Neural progenitor cell (in vitro differentiated cells): Measurements from ENCODE around the gene SSR3. TPM values are rescaled to one million over a fixed set of nuclear protein-coding genes. Genes with fewer than 3 reads are reported as not detected.

ENCODE experiments used
- DNase-seq: peaks from one replicate; pipeline ENCODE4 v3.0.0-alpha.2; 2016; ENCODE audit warnings: low spot score
- H2AFZ ChIP-seq: fragments of 200-600 bp; sonication (generic); replicated peaks from 2 replicates; pipeline ENCODE4 v1.6.1; 2016; ENCODE audit warnings: antibody characterized with exemption
- H3F3A ChIP-seq: fragments of 200-600 bp; sonication (generic); 2 replicates; pipeline ENCODE4 v1.6.1; 2016; ENCODE audit warnings: antibody characterized with exemption, low read depth
- H3K27ac ChIP-seq: fragments of 200-600 bp; sonication (generic); 2 replicates; pipeline ENCODE4 v1.5.1; 2016; ENCODE audit warnings: mild to moderate bottlenecking
- H3K27me3 ChIP-seq: fragments of 200-600 bp; sonication (generic); 2 replicates; pipeline ENCODE4 v1.6.1; 2016; ENCODE audit warnings: mild to moderate bottlenecking, moderate library complexity
- H3K36me3 ChIP-seq: fragments of 200-600 bp; sonication (generic); 2 replicates; pipeline ENCODE4 v1.5.1; 2016
- H3K4me1 ChIP-seq: fragments of 200-600 bp; sonication (generic); 2 replicates; pipeline ENCODE4 v1.6.1; 2016; ENCODE audit warnings: mixed run types
- H3K4me2 ChIP-seq: fragments of 200-600 bp; sonication (generic); 2 replicates; pipeline ENCODE4 v1.6.1; 2016
- H3K4me3 ChIP-seq: fragments of 200-600 bp; sonication (generic); 2 replicates; pipeline ENCODE4 v1.5.1; 2016
- H3K79me2 ChIP-seq: fragments of 200-600 bp; sonication (generic); 2 replicates; pipeline ENCODE4 v1.6.1; 2016; ENCODE audit warnings: low read depth
- H3K9ac ChIP-seq: fragments of 200-600 bp; sonication (generic); 2 replicates; pipeline ENCODE4 v1.6.1; 2016
- H3K9me3 ChIP-seq: fragments of 200-600 bp; sonication (generic); 2 replicates; pipeline ENCODE4 v1.5.1; 2016; ENCODE audit warnings: low read depth
- H4K20me1 ChIP-seq: fragments of 200-600 bp; sonication (generic); 2 replicates; pipeline ENCODE4 v1.6.1; 2016; ENCODE audit warnings: low read depth
- H3K27ac Mint-ChIP-seq: 3 replicates; pipeline ENCODE4 v1.8.0; 2021; ENCODE audit warnings: mixed read lengths
- H3K27me3 Mint-ChIP-seq: 2 replicates; pipeline ENCODE4 v1.8.0; 2022; ENCODE audit warnings: low read depth, mild to moderate bottlenecking, inconsistent platforms, moderate library complexity, mixed read lengths; ENCODE audit not compliant: insufficient read depth
- H3K36me3 Mint-ChIP-seq: 3 replicates; pipeline ENCODE4 v1.8.0; 2021; ENCODE audit warnings: mixed read lengths
- H3K4me1 Mint-ChIP-seq: 3 replicates; pipeline ENCODE4 v1.8.0; 2021; ENCODE audit warnings: mixed read lengths
- H3K4me3 Mint-ChIP-seq: 3 replicates; pipeline ENCODE4 v1.8.0; 2021; ENCODE audit warnings: mild to moderate bottlenecking, moderate library complexity, mixed read lengths
- H3K9me3 Mint-ChIP-seq: 3 replicates; pipeline ENCODE4 v1.8.0; 2020; ENCODE audit warnings: mixed read lengths
- EZH2 ChIP-seq: fragments of 200-600 bp; sonication (generic); IDR thresholded peaks from 2 replicates; pipeline ENCODE4 v1.6.1; 2017; ENCODE audit warnings: antibody characterized with exemption, mild to moderate bottlenecking, moderate library complexity
- EZH2phosphoT487 ChIP-seq: fragments of 200-600 bp; sonication (generic); IDR thresholded peaks from 2 replicates; pipeline ENCODE4 v1.6.1; 2017; ENCODE audit warnings: antibody characterized with exemption
- total RNA-seq: library from RNA; depleted of rRNA; stranded (reverse); fragments of >200 nt; gene quantifications from 2 replicates; pipeline ENCODE4 v1.2.3, GENCODE V29; 2015; ENCODE audit warnings: low replicate concordance
- TF ChIP-seq, protein P1 (sequence below): fragments of 200-600 bp; sonication (generic); IDR thresholded peaks from 2 replicates; pipeline ENCODE4 v1.5.1; 2017; ENCODE audit warnings: antibody characterized with exemption, mild to moderate bottlenecking

The SSR3 gene
- total RNA-seq, 1 donor from 2014 or later: 142 TPM

DNA sequence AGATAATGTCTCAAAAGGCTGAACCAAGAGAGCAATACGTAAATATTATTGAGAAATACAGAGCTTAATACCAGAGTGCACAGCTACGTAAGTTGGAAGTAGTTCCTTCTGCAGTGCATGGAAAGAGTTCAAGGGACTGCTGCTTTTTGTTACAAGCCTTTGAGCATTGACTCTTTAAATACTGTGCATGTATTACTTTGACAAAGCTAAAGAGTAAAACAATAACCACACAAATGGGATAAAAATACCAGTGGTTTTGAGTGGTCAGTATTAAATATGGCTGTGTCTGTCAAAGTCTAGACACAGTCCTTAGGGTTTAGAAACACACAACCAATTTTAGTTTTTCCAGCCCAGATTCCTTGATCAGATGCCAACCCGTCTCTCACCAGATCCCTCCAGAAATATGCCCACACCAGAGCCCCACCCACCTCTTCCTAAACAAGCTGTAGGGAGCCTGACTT is 62.1 kb downstream of the SSR3 start:
- Histone ChIP-seq H3K9ac (no peak overlapping the region), H2AFZ (no peak overlapping the region), H3F3A (no peaks in the 10 kb centered on the region), H3K27me3 (no peaks in the 10 kb centered on the region), H3K4me1 (no peaks in the 10 kb centered on the region), H3K36me3 (no peaks in the 10 kb centered on the region), H3K27ac (no peak overlapping the region), H4K20me1 (no peaks in the 10 kb centered on the region), H3K4me3 (no peak overlapping the region), H3K79me2 (no peaks in the 10 kb centered on the region), H3K4me2 (no peak overlapping the region), H3K9me3 (no peaks in the 10 kb centered on the region)
- Mint-ChIP-seq H3K9me3 (peaks cover 3% of the 10 kb centered on the region), H3K27me3 (peaks cover 3% of the 10 kb centered on the region), H3K27ac (no peak overlapping the region), H3K4me1 (no peaks in the 10 kb centered on the region), H3K36me3 (no peaks in the 10 kb centered on the region), H3K4me3 (no peak overlapping the region)
- TF ChIP-seq EZH2 (no peak), EZH2phosphoT487 (no peak)
- TF ChIP-seq, protein P1, sequence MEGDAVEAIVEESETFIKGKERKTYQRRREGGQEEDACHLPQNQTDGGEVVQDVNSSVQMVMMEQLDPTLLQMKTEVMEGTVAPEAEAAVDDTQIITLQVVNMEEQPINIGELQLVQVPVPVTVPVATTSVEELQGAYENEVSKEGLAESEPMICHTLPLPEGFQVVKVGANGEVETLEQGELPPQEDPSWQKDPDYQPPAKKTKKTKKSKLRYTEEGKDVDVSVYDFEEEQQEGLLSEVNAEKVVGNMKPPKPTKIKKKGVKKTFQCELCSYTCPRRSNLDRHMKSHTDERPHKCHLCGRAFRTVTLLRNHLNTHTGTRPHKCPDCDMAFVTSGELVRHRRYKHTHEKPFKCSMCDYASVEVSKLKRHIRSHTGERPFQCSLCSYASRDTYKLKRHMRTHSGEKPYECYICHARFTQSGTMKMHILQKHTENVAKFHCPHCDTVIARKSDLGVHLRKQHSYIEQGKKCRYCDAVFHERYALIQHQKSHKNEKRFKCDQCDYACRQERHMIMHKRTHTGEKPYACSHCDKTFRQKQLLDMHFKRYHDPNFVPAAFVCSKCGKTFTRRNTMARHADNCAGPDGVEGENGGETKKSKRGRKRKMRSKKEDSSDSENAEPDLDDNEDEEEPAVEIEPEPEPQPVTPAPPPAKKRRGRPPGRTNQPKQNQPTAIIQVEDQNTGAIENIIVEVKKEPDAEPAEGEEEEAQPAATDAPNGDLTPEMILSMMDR: no peak
- no peak for DNase-seq

DNA sequence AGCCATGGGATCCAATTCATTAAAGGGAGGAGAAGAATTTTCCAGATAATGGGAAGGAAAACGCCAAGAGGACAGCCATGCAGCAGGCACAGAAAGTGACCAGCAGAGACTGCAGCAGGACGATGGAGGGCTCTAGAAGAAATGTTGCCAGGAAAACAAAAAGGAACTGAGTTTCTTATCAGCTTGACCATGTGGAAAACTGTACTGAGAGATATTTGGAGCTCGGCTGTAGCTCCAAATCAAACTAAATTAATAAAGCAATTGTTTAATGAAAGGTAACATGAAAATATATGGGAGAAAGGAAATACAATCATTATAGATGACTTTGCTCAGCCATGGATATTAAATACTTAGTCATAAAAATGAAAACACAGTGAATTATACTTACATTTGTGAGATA is 63.7 kb downstream of the SSR3 start:
- H2AFZ ChIP-seq: no peak overlapping the region
- no peaks in the 10 kb centered on the region for H3K79me2 ChIP-seq
- Mint-ChIP-seq H3K4me1 (no peaks in the 10 kb centered on the region), H3K4me3 (no peak overlapping the region), H3K36me3 (no peaks in the 10 kb centered on the region), H3K27me3 (peaks cover 3% of the 10 kb centered on the region), H3K27ac (no peak overlapping the region), H3K9me3 (no peaks in the 10 kb centered on the region)
- H3K9ac ChIP-seq: no peak overlapping the region
- no peaks in the 10 kb centered on the region for H3F3A ChIP-seq
- H4K20me1 ChIP-seq: no peaks in the 10 kb centered on the region
- DNase-seq: no peak
- no peaks in the 10 kb centered on the region for H3K27me3 ChIP-seq
- H3K36me3 ChIP-seq: no peaks in the 10 kb centered on the region
- H3K4me2 ChIP-seq: no peak overlapping the region
- no peaks in the 10 kb centered on the region for H3K9me3 ChIP-seq
- no peak overlapping the region for H3K4me3 ChIP-seq
- no peaks in the 10 kb centered on the region for H3K4me1 ChIP-seq
- TF ChIP-seq EZH2 (no peak), EZH2phosphoT487 (no peak)
- TF ChIP-seq, protein P1: no peak
- no peak overlapping the region for H3K27ac ChIP-seq

Other genes with a start within 250 kb of the SSR3 start
- 9.3 and 13.5 TPM in 2 replicates for gene TIPARP, start 119.5 kb upstream of the SSR3 start, total RNA-seq